Head of caudate nucleus (tissue), 42 donors: Measurements from ENCODE around the gene NR2F6.
A peak's percentile ranks its signal among the peaks of the same experiment; 100 is the strongest.
"Not testable (repeated sequence)": the region's sequence is repeated elsewhere in the genome, so short reads cannot be mapped to it uniquely, and the experiment has no call there.

Experiments used
- DNase-seq, 42 donors: peaks; one replicate each; pipeline versions ENCODE4 v3.0.0 to v3.0.0-alpha.2; 2020 to 2021; ENCODE audit warnings: mixed read lengths in 7 of 42
- intact Hi-C: fragments of 100-400 bp; cut with DNase I; formaldehyde crosslinking; loops from one replicate; pipeline ENCODE4 v1.15.0; 2022

NR2F6 gene

DNA sequence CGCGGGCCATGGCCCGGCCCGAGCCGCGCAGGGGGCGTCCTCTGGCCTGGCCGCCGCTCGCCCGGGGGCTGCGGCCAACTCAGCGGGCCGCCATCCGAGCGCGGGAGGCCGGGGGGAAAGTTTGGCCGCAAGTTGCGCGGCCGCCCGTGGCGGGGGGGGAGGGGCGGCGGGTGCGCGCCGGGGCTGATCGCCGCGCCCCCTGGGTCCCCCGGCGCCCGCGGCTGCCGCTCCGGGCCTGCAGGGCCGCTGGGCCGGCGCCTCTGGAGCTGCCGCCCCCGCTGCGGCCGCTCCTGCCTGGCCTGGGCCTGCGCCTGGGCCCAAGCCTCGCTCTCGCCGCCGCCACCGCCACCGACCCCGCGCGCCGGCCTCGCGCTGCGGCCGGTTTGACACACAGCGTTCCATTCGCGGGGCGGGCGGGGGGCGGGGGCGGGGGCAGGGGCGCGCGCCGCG lies at the start of gene NR2F6:
NR2F6 (minus strand) TSS at position 385 of the 450 bp plus-strand sequence. CDS start 699 bp downstream, outside the sequence.
- DNase-seq: peak in 1 of 42 donors; percentile 45
- intact Hi-C loops: no loop called here

DNA sequence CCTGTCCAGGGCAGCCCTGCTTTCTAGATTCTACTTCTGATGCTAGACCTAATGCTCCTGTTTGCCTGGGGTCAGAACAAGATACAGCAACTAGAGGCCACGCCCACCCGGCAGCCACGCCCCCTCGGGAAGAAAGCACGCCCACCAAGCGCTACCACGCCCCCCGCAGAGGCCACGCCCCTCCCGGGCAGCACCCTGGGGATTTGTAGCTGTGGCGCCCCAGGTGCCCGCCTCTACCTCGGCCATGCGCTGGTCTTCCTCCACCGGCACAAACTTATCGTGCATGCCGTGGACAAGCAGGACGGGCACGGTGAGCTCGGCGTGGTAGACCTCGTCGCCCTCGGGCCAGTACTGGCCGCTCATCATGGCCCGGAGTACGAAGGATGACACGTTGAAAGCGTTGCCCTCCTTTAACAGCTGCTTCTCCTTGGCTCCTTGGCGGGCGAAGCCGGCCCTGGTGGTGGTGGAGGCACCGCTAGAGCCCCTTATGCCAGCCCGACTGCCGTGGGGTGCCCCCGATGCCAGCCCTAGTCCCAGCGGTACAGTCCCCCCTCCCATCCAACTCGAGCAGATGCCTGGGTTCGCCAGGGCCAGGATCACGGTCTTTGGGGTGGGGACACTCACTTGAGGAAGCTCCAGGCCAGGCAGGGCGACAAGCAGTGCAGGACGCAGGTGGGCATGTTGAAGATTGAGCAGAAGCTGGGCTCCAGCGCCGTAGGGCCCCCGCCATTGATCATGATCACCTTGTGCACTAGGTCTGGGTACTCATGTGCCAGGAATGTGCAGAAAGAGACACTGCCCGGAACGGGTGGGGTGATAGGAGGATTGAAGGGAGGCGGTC lies 48.6 kb upstream of the NR2F6 start:
- DNase-seq: peak in 2 of 42 donors; percentile 15 to 17
- intact Hi-C loops: no loop called here

DNA sequence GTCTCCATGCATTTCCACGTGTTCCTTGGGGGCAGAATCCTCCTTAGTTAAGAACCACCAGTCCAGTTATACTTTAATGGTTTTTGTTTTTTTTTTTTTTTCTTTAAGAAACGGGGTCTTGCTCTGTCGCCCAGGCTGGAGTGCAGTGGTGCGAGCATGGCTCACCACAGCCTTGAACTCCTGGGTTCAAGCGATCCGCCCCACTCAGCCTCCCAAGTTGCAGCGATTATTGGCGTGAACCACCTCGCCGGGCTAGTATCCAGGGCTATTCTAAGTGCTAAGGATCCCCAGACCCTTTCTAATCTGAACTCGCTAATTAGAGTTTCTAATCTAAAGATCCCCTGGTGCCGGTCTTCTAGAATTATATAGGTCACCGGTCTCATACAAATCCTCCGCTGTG lies 47.9 kb upstream of the NR2F6 start:
- intact Hi-C loops: no loop called here
- DNase-seq: no peak

DNA sequence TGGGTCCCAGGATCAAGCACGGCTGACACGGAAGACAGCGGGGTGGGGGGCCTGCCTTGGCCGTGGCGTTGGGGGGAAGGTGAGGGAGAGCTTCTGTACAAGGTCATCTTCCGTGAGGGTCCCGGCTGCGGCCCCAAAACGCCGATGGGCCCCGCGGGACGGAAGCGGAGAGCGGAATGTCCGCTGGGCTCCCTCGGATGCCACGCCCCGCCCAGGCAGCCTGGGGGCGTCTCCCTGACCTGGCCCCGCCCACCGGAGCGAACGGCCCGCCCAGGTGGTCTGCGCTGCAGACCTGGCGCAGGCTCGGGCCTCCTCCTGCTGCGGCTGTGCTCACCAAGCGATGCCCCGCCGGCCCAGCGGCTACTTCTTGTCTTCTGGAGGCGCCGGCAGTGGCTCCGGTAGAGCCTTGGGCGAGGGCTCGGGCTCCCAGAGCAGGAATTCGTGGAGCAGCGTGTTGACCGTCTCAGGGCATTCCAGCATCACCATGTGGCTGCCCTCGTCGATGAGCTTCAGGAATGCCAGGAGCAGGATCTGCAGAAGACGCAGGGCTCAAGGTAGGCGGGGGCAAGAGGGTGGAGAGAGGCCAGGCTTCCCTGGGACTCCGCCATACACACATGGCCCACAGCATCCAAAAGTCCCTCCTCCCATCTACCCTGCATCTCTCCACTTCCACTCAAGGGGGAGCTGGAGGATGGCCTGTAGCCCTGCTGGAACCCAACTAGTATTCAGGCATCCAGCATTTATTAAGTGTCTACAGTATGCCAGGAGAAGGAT lies 46.8 kb upstream of the NR2F6 start:
- intact Hi-C loops: no loop called here

DNA sequence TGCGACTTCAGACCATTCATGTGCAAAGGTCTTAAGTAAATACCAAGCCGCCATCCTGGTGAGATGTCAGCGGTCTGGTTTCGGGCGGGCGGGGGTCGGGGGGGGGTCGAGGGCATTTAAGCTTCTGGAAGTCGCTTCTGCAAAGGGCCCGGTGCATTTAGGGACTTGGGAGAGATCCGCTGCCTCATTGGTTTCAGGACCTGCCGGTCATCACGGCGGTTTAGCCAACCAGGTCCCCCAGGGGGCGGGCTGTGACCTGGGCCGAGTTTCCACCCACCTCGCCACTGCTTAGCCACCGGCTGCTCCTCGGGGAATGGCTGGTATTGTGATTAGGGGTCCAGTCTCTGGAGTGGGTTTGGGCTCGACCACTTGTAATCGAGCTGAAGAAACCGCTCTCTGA lies 43.8 kb upstream of the NR2F6 start:
- DNase-seq: peak in 30 of 42 donors; percentile 22 to 68 (median 48)
- intact Hi-C loops: loop anchor here (10.0 kb wide), 1 partner anchor 215 kb away; the partner anchor contains the start of genes HAUS8 and MYO9B

More for the DNA sequence above, 46.8 kb upstream of the NR2F6 start:
- peak in 38 of 42 donors; percentile 15 to 81 (median 54) for DNase-seq

DNA sequence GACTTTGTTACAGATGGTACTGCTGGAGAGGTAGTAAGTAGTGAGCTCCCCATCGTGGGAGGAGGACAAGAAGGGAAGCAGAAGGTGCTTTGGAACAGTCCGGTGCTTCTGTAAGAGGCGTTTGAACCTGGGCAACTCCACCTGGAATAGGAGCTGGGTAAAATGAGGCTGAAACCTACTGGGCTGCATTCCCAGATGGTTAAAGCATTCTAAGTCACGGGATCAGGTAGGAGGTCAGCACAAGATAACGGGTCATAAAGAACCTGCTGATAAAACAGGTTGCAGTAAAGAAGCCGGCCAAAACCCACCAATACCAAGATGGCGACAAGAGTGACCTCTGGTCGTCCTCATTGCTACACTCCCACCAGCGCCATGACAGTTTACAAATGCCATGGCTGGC lies 41.0 kb upstream of the NR2F6 start:
- intact Hi-C loops: loop anchor here (10.0 kb wide), 1 partner anchor 212 kb away; the partner anchor contains the start of genes HAUS8 and MYO9B
- no peak for DNase-seq

DNA sequence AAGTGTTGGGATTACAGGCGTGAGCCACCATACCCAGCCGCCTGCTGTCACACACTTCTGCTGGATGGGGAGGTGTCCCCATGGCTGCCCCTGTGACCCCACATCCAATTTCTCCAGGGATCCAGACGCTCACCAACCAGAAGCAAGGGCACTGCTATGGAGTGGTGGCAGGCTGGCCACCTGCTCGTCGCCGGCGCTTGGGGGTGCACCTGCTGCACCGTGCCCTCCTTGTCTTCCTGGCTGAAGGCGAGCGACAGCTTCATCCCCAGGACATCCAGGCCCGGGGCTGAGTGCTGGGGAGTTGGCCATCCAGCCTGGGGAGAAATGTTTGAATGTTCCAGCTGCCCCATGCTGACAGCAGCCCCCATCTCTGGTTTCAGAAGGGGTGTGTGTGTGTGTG lies 40.5 kb upstream of the NR2F6 start:
- no peak for DNase-seq
- intact Hi-C loops: loop anchor here (10.0 kb wide), 1 partner anchor 211 kb away; the partner anchor contains the start of genes HAUS8 and MYO9B

DNA sequence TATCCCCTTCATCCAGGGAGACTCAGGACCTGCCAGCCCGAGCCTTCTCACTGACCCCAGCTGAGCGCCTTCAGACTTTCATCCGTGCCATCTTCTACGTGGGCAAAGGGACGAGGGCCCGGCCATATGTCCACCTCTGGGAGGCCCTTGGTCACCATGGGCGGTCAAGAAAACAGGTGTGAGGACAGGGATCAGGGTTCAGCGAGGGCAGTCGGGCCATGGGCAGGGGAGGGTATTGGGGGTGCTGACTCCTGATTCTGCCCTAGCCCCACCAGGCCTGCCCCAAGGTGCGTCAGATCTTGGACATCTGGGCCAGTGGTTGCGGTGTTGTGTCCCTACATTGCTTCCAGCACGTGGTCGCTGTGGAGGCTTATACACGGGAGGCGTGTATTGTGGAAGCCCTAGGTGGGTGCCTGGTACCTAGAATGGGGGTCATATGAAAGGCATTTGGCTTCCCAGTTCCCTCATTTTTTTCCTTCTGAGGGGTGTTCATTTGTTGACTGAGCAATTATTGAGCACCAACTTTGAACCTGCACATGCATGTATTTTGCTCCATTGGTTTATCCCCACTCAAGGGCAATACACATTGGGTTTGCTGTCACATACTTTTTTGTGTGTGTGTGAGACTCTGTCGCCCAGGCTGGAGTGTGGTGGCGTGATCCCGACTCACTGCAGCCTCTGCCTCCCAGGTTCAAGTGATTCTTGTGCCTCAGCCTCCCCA lies 39.9 kb upstream of the NR2F6 start:
- no peak for DNase-seq
- intact Hi-C loops: loop anchor here (10.0 kb wide), 1 partner anchor 211 kb away; the partner anchor contains the start of genes HAUS8 and MYO9B

DNA sequence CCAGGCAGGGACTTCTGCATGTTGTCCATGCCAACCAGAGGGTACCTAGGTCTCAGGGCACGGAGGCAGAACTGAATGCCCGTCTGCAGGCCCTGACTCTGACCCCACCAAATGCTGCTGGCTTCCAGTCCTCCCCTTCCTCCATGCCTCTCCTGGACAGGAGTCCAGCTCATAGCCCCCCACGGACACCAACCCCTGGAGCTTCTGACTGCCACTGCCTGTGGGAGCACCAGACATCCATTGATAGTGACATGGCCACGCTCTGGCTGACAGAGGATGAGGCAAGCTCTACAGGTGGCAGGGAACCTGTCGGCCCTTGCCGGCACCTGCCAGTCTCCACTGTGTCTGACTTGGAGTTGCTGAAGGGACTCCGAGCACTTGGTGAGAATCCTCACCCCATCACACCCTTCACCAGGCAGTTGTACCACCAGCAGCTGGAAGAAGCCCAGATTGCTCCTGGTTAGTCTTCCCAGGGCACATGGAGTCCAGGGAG lies 37.8 kb upstream of the NR2F6 start:
- intact Hi-C loops: loop anchor here (10.0 kb wide), 1 partner anchor 209 kb away; the partner anchor contains the start of genes HAUS8 and MYO9B
- no peak for DNase-seq

DNA sequence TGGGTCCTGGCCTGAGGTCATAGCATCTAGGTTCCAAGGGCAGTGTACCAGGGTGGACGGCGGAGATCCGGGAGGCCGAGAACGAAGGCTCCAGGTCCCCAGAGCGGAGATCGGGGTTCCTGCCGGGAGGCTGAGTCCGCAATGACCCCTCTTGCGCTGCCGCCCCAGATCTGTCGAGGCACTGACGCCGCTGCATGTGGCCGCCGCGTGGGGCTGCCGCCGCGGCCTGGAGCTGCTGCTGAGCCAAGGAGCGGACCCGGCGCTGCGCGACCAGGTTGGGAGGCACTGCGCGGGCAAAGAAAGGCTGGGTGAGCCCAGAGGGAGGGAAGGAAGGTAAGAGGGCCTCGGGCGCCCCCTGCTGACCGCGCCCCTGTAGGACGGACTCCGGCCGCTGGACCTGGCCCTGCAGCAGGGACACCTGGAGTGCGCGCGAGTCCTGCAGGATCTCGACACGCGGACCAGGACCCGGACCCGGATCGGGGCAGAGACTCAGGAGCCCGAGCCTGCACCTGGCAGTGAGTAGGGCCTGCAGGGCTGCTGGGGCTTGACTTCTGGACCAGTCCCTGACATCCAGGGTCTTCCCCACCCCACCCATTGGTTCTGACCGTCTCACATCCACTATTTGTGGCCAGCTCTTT lies 36.9 kb upstream of the NR2F6 start:
- peak; percentile 64 to 91 (median 80) for DNase-seq

DNA sequence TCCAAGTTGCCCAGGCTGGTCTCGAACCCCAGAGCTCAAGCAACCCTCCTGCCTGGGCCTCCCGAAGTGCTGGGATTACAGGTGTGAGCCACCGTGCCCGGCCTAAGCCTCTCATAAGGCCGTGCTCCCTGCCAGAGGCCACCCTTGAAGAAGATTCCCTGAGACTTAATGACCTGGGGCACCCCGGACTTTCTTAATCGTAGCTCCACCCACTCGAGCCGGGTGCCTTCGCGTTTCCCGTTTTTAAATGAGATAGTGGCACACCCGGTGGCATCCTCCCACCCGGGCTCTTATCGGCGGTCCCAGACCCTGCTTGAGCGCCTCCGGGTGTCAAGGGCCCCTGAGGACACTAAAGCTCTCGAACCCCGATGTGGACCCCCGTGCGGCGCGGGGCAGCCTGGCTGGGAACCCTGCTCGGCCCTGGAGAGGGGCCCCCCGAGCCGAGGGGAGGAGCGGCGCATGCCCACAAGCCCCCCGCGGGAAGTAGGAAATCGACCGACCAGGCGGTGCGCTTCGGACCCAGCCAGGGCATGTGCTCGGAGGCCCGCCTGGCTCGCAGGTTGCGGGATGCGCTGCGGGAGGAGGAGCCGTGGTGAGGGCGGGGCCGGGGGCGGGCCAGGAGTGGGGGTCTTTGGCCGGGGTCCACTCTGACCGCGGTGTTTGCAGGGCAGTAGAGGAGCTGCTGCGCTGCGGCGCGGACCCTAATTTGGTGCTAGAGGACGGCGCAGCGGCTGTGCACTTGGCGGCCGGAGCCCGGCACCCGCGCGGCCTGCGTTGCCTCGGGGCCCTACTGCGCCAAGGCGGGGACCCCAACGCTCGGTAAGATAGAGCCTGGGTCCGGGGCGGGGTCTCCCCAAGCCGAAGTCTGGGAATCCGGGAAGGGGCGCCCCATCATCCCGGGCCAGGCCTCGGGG lies 35.9 kb upstream of the NR2F6 start, which contains the start of gene ANKLE1:
ANKLE1 (plus strand) TSS at position 511 of the 914 bp plus-strand sequence; CDS start at position 531, 20 bp downstream.
- intact Hi-C loops: loop anchor here (10.0 kb wide), 1 partner anchor 207 kb away; the partner anchor contains the start of genes HAUS8 and MYO9B
- DNase-seq: peak in 30 of 42 donors; percentile 9 to 66 (median 38)

More for the DNA sequence above, 36.9 kb upstream of the NR2F6 start:
- intact Hi-C loops: loop anchor here (10.0 kb wide), 1 partner anchor 208 kb away; the partner anchor contains the start of genes HAUS8 and MYO9B

DNA sequence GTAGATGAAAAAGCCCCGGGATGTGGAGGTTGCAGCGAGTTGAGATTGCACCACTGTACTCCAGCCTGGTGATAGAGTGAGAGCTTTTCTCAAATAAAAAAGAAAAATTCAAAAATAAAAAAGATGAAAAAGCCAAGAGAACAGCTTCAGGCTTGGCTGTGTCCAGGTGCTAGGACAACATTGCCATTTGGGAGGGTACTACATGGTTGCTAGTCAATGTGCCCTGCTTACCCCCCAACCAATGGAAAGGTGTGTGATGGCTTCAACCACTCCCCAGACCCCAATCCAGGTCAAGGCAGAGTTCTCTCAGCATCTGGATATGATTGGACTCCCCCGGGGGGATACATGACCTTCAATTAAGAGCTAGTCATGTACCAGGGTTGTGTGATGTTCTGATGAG lies 33.7 kb upstream of the NR2F6 start:
- no peak for DNase-seq
- intact Hi-C loops: no loop called here

DNA sequence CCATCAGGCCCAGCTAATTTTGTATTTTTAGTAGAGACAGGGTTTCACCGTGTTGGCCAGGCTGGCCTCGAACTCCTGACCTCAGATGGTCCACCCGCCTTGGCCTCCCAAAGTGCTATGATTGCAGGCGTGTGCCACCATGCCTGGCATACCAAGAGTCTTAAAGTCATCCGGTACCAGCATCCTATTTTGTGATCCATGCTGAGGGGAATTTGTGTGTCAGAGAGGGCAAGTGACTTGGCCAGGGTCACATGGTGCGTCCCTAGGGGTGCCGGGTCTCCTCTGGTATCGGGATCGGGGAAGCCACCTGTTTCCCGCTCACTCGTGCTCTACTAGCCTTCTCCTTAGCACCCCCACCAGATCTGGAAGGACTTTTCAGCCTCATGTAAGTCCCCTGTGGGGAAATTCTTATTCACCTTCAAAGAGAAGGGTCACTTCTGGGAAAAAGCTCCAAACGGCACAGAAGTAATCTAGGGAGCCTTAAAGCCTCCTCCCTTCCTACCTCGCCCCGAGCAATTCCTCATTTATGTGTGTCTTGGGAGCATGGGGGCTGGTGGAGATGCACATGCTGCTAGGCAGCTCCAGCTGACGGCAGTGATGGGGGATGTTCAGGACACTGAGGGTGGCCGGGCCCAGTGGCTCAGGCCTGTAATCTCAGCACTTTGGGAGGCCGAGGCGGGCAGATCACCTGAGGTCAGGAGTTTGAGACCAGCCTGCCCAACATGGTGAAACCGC lies 29.9 kb upstream of the NR2F6 start:
- intact Hi-C loops: no loop called here
- no peak for DNase-seq

DNA sequence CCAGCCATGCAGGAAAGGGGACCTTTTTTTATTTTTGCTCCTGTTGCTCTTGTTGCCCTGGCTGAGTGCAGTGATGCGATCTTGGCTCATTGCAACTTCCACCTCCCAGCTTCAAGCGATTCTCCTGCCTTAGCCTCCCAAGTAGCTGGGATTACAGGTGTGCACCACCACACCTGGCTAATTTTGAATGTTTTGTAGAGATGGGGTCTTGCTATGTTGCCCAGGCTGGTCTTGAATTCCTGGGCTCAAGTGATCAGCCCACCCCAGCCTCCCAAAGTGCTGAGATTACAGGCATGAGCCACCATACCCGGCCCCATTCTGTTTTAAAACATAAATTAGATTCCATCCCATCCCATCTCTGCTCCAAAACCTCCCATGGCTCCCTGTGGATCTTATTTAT lies 29.2 kb upstream of the NR2F6 start:
- intact Hi-C loops, DNase-seq: not testable (repeated sequence)

DNA sequence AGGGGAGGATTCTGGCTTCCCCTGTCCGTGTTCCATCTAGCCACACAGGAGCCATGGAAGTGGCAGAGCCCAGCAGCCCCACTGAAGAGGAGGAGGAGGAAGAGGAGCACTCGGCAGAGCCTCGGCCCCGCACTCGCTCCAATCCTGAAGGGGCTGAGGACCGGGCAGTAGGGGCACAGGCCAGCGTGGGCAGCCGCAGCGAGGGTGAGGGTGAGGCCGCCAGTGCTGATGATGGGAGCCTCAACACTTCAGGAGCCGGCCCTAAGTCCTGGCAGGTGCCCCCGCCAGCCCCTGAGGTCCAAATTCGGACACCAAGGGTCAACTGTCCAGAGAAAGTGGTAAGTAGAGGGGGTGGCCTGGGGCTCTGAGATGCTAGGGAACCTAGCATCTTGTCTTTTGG lies 23.0 kb upstream of the NR2F6 start:
- DNase-seq: no peak
- intact Hi-C loops: loop anchor here (5.0 kb wide), 2 partner anchors 39 to 41 kb away; partner anchors contain the start of genes DDA1, MRPL34 and OCEL1
